IMR-90 (cell line): ENCODE results near the gene PHACTR2.

ENCODE experiments used
- CEBPB ChIP-seq: IDR thresholded peaks from 2 replicates; pipeline ENCODE4 v1.6.1; 2012; ENCODE audit warnings: low read depth, low read length, improper control_type of control experiment
- CTCF ChIP-seq: conservative IDR thresholded peaks from 2 replicates; pipeline ENCODE4 v1.5.1; 2012; ENCODE audit warnings: mild to moderate bottlenecking, low read depth, low read length, improper control_type of control experiment
- MXI1 ChIP-seq: IDR thresholded peaks from 2 replicates; pipeline ENCODE4 v1.6.1; 2012; ENCODE audit warnings: low read depth, mild to moderate bottlenecking, low read length, moderate library complexity, borderline replicate concordance
- POLR2A ChIP-seq: IDR thresholded peaks from 2 replicates; pipeline ENCODE4 v1.6.1; 2012; ENCODE audit warnings: mild to moderate bottlenecking, low read depth, low read length

DNA sequence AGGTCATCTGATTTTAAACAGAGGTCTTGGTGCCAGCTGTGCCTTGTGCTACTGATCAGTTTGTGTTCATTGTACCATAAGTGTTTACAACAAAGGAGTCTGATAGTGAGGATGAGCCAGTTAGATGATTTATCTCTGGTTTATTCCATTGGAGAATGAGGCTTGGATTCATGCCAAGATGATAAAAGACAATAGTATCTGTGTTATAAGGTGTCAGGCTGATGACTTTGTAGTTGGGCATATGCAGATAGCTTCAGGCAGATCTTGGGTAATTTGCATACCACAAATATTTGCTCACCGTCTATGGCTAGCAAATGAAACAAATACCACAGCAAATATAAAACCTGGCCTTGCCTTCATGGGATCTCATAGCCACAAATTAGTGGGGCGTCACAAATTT is 43.3 kb upstream of the PHACTR2 start:
- TF ChIP-seq CTCF (no peak), POLR2A (no peak), MXI1 (no peak), CEBPB (no peak)
